HepG2 (cell line): ENCODE measurements around the gene JTB. TPM values are rescaled to one million over a fixed set of nuclear protein-coding genes. Genes with fewer than 3 reads are reported as not detected.

Experiments
- GMEB1 ChIP-seq: sonication (generic); formaldehyde crosslinking; IDR thresholded peaks from 2 replicates; pipeline ENCODE4 v1.5.1; 2020; ENCODE audit warnings: missing genetic modification reagents, mild to moderate bottlenecking, borderline replicate concordance
- GPN1 ChIP-seq: sonication (generic); formaldehyde crosslinking; IDR thresholded peaks from 2 replicates; pipeline ENCODE4 v1.5.1; 2020; ENCODE audit warnings: missing genetic modification reagents, borderline replicate concordance
- GTF3A ChIP-seq: sonication (generic); formaldehyde crosslinking; conservative IDR thresholded peaks from 2 replicates; pipeline ENCODE4 v1.4.0; 2020; ENCODE audit warnings: mild to moderate bottlenecking, missing genetic modification reagents
- HMGA1 ChIP-seq: sonication (generic); formaldehyde crosslinking; conservative IDR thresholded peaks from 2 replicates; pipeline ENCODE4 v1.4.0; 2020; ENCODE audit warnings: missing genetic modification reagents
- KAT7 ChIP-seq: IDR thresholded peaks from 2 replicates; pipeline ENCODE4 v1.6.1; 2018; ENCODE audit warnings: borderline replicate concordance, missing compliant biosample characterization
- MAFF ChIP-seq: IDR thresholded peaks from 2 replicates; pipeline ENCODE4 v1.6.1; 2011; ENCODE audit warnings: low read depth, low read length, improper control_type of control experiment
- NFKBIZ ChIP-seq: IDR thresholded peaks from 2 replicates; pipeline ENCODE4 v1.6.1; 2018; ENCODE audit warnings: missing genetic modification reagents, missing compliant biosample characterization
- PLRG1 ChIP-seq: fragments of 450-650 bp; conservative IDR thresholded peaks from 2 replicates; pipeline ENCODE4 v1.6.1; 2016
- RARA ChIP-seq: IDR thresholded peaks from 2 replicates; pipeline ENCODE4 v1.6.1; 2016; ENCODE audit warnings: missing genetic modification reagents, missing compliant biosample characterization
- SOX13 ChIP-seq, 3 experiments: fragments of 450-650 bp in 1 of 3; sonication (generic) in 1 of 3; formaldehyde crosslinking in 1 of 3; IDR thresholded peaks in 2 of 3; conservative IDR thresholded peaks in 1 of 3; 2 replicates each; pipeline versions ENCODE4 v1.5.0 to v1.6.1; 2016 to 2020; ENCODE audit warnings: antibody characterized with exemption in 1 of 3, mild to moderate bottlenecking in 1 of 3, missing compliant biosample characterization in 1 of 3, missing genetic modification reagents in 1 of 3, moderate library complexity in 1 of 3
- SP5 ChIP-seq: IDR thresholded peaks from 2 replicates; pipeline ENCODE4 v1.6.1; 2016; ENCODE audit warnings: low read depth, borderline replicate concordance
- SRSF4 ChIP-seq: fragments of 200-400 bp; formaldehyde crosslinking; IDR thresholded peaks from one replicate; pipeline ENCODE4 v1.6.1; 2018; ENCODE audit warnings: mild to moderate bottlenecking, low read depth, low read length, moderate library complexity; ENCODE audit not compliant: poor library complexity, severe bottlenecking
- THAP7 ChIP-seq: sonication (generic); formaldehyde crosslinking; IDR thresholded peaks from 2 replicates; pipeline ENCODE4 v1.8.1; 2023; ENCODE audit warnings: mild to moderate bottlenecking, missing genetic modification reagents
- ZFP37 ChIP-seq: sonication (generic); formaldehyde crosslinking; IDR thresholded peaks from 2 replicates; pipeline ENCODE4 v1.4.0; 2020; ENCODE audit warnings: missing genetic modification reagents, borderline replicate concordance
- ZNF142 ChIP-seq: sonication (generic); formaldehyde crosslinking; IDR thresholded peaks from 2 replicates; pipeline ENCODE4 v1.4.0; 2020; ENCODE audit warnings: missing genetic modification reagents
- ZNF160 ChIP-seq: sonication (generic); formaldehyde crosslinking; IDR thresholded peaks from 2 replicates; pipeline ENCODE4 v1.8.0; 2022; ENCODE audit warnings: mild to moderate bottlenecking, inconsistent platforms, missing genetic modification reagents
- ZNF510 ChIP-seq: sonication (generic); formaldehyde crosslinking; IDR thresholded peaks from 2 replicates; pipeline ENCODE4 v1.4.0; 2020; ENCODE audit warnings: low read depth, mild to moderate bottlenecking, missing genetic modification reagents
- ZNF530 ChIP-seq: sonication (generic); formaldehyde crosslinking; IDR thresholded peaks from 2 replicates; pipeline ENCODE4 v1.5.0; 2020; ENCODE audit warnings: low read depth, mild to moderate bottlenecking, missing genetic modification reagents
- ZNF672 ChIP-seq: sonication (generic); formaldehyde crosslinking; IDR thresholded peaks from 2 replicates; pipeline ENCODE4 v1.8.1; 2022; ENCODE audit warnings: missing genetic modification reagents
- ZNF678 ChIP-seq: sonication (generic); formaldehyde crosslinking; IDR thresholded peaks from 2 replicates; pipeline ENCODE4 v1.4.0; 2020; ENCODE audit warnings: mild to moderate bottlenecking, missing genetic modification reagents
- ZSCAN20 ChIP-seq: sonication (generic); formaldehyde crosslinking; IDR thresholded peaks from 2 replicates; pipeline ENCODE4 v1.4.0; 2020; ENCODE audit warnings: missing genetic modification reagents, mild to moderate bottlenecking, borderline replicate concordance
- polyA plus RNA-seq, 8 experiments: library from polyadenylated mRNA; depleted of rRNA in 3 of 8; stranded (reverse) in 7 of 8; unstranded in 1 of 8; fragments of >200 nt; fragmentation: Illumina TruSeq in 4 of 8; extraction: Trizol in 4 of 8; gene quantifications; 2 replicates each; pipeline versions ENCODE4 v1.2.1 to v1.2.3, GENCODE V29; 2011 to 2016; ENCODE audit warnings: low read depth in 4 of 8, missing spikeins in 1 of 8, mixed read lengths in 1 of 8; ENCODE audit not compliant: insufficient read depth in 1 of 8
- total RNA-seq, 5 experiments: library from RNA; depleted of rRNA; stranded (reverse); fragments of >200 nt; fragmentation: Illumina TruSeq; extraction: Trizol; gene quantifications; 2 replicates each; pipeline ENCODE4 v1.2.3, GENCODE V29; 2016; ENCODE audit warnings: low read depth in 1 of 5

JTB gene
- total and polyA plus RNA-seq, 2 of the 13 experiments (the other 11 are each of a cell fraction or from before 2014, with no cell fraction given): 96.7 to 99.2 TPM

GRCh38 chr1:153946622-153947241, 30.7 kb downstream of the JTB start, which contains the start of gene DENND4B (continued):
- peak; percentile 65; the same call in 1 of the 2 replicates for TF ChIP-seq GMEB1
- no peak for TF ChIP-seq SOX13 (IDR thresholded peaks at IDR 0.05)
- peak in 1 of 2 experiments; percentile 22; a peak in 1 of 4 replicates for TF ChIP-seq SOX13 (CRISPR knock-in tag; conservative IDR thresholded peaks at IDR 0.05 in 1 of 2, IDR thresholded peaks at IDR 0.05 in 1 of 2)
- TF ChIP-seq SP5 (CRISPR knock-in tag): no peak
- TF ChIP-seq ZNF672 (CRISPR knock-in tag): no peak
- no peak for TF ChIP-seq ZSCAN20 (CRISPR knock-in tag)
- no peak for TF ChIP-seq THAP7 (CRISPR knock-in tag)
- no peak for TF ChIP-seq GPN1 (CRISPR knock-in tag)
- TF ChIP-seq GTF3A (CRISPR knock-in tag): no peak
- no peak for TF ChIP-seq SRSF4
- no peak for TF ChIP-seq HMGA1 (CRISPR knock-in tag)
- TF ChIP-seq ZNF678 (CRISPR knock-in tag): no peak
- peak; percentile 76 for TF ChIP-seq RARA (CRISPR knock-in tag)
- no peak for TF ChIP-seq ZNF142 (CRISPR knock-in tag)
- no peak for TF ChIP-seq ZFP37 (CRISPR knock-in tag)
- TF ChIP-seq ZNF160: peak; percentile 32; the same call in 1 of the 2 replicates
- TF ChIP-seq NFKBIZ (CRISPR knock-in tag): 0 out of 2 replicates have a peak, but pooled peaks have one; percentile 29
- no peak for TF ChIP-seq PLRG1
- TF ChIP-seq ZNF530 (CRISPR knock-in tag): no peak
- TF ChIP-seq ZNF510: no peak
- no peak for TF ChIP-seq MAFF
- 0 out of 2 replicates have a peak, but pooled peaks have one; percentile 36 for TF ChIP-seq KAT7
